Stomach (tissue), 4 donors: Measurements from ENCODE around the gene PPP1R13B.

Experiments used
- EP300 ChIP-seq: sonication (generic); formaldehyde crosslinking; IDR thresholded peaks from one replicate; pipeline ENCODE4 v1.6.1; 2017; ENCODE audit warnings: antibody characterized with exemption
- POLR2A ChIP-seq, 4 donors: fragments of 450-650 bp; IDR thresholded peaks; one replicate each; pipeline ENCODE4 v1.6.1; 2016; ENCODE audit warnings: antibody characterized with exemption in 4 of 4, control low read depth in 2 of 4, mild to moderate bottlenecking in 1 of 4, moderate library complexity in 1 of 4
- TF ChIP-seq, protein P1 (sequence below), 7 experiments: fragments of 450-650 bp in 4 of 7; fragments of 200-600 bp in 3 of 7; sonication (generic) in 3 of 7; IDR thresholded peaks; one replicate each; pipeline ENCODE4 v1.5.1; 2016 to 2019; ENCODE audit warnings: antibody characterized with exemption in 7 of 7, control low read depth in 2 of 7, mild to moderate bottlenecking in 1 of 7

DNA sequence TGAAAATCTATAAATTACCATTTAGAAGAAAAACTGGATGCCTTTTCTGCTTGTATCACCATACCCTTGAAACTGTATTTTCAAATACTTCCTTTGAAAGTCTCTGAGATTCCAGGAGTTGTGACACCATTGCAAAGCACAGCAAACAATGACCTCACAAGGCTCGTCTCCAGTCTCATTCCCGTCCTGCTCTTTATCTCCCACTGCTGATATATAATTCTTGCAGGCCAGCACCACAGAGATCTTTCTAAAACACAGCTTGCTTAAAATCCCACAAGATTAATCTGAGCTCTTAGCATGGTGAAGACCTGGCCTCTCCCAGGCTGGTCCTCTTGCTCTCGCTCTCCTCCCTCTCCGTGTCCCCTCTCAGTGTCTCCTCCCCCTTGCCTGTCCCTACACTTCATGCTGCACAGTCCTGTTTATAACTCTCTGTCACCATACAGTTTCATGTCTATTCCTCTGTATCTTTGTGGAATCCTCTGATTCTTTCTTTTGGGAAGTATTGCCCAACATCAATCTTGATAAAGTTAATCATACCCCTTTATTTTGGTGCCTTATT is 80.0 kb downstream of the PPP1R13B start:
- no peak for TF ChIP-seq POLR2A (IDR thresholded peaks at IDR 0.05)
- TF ChIP-seq, protein P1, sequence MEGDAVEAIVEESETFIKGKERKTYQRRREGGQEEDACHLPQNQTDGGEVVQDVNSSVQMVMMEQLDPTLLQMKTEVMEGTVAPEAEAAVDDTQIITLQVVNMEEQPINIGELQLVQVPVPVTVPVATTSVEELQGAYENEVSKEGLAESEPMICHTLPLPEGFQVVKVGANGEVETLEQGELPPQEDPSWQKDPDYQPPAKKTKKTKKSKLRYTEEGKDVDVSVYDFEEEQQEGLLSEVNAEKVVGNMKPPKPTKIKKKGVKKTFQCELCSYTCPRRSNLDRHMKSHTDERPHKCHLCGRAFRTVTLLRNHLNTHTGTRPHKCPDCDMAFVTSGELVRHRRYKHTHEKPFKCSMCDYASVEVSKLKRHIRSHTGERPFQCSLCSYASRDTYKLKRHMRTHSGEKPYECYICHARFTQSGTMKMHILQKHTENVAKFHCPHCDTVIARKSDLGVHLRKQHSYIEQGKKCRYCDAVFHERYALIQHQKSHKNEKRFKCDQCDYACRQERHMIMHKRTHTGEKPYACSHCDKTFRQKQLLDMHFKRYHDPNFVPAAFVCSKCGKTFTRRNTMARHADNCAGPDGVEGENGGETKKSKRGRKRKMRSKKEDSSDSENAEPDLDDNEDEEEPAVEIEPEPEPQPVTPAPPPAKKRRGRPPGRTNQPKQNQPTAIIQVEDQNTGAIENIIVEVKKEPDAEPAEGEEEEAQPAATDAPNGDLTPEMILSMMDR (IDR thresholded peaks at IDR 0.05), result no peak
- TF ChIP-seq EP300, result no peak
